Astrocyte (in vitro differentiated cells and primary cell): ENCODE data around the gene RYR2. TPM values are rescaled to one million over a fixed set of nuclear protein-coding genes. Genes with fewer than 3 reads are reported as not detected.

ENCODE experiments used
- DNase-seq: peaks from one replicate; pipeline ENCODE4 v3.0.0-alpha.2; 2010; ENCODE audit warnings: low read depth
- FAIRE-seq: peaks from 2 replicates; lab custom pipeline; 2011; peaks lifted over from hg19 to GRCh38; lab: Jason Lieb, UNC
- H2AFZ ChIP-seq: 2 replicates; pipeline ENCODE4 v1.6.0; 2012; ENCODE audit warnings: low read depth, low read length, inconsistent platforms
- H3K27ac ChIP-seq: 2 replicates; pipeline ENCODE4 v1.5.1; 2011; ENCODE audit warnings: low read depth, low read length, inconsistent platforms
- H3K27me3 ChIP-seq: 2 replicates; pipeline ENCODE4 v1.6.0; 2011; ENCODE audit warnings: low read length, inconsistent platforms; ENCODE audit not compliant: insufficient read depth
- H3K36me3 ChIP-seq: 2 replicates; pipeline ENCODE4 v1.5.1; 2011; ENCODE audit warnings: low read length, inconsistent platforms; ENCODE audit not compliant: insufficient read depth
- H3K4me1 ChIP-seq: 2 replicates; pipeline ENCODE4 v1.5.1; 2011; ENCODE audit warnings: low read length, inconsistent platforms; ENCODE audit not compliant: insufficient read depth
- H3K4me2 ChIP-seq: 2 replicates; pipeline ENCODE4 v1.6.0; 2012; ENCODE audit warnings: low read length, inconsistent platforms
- H3K4me3 ChIP-seq: 2 replicates; pipeline ENCODE4 v1.5.1; 2011; ENCODE audit warnings: low read depth, mild to moderate bottlenecking, low read length, inconsistent platforms; ENCODE audit not compliant: insufficient read depth
- H3K79me2 ChIP-seq: 2 replicates; pipeline ENCODE4 v1.6.0; 2012; ENCODE audit warnings: mild to moderate bottlenecking, low read length, inconsistent platforms; ENCODE audit not compliant: insufficient read depth
- H3K9ac ChIP-seq: 2 replicates; pipeline ENCODE4 v1.6.0; 2012; ENCODE audit warnings: mild to moderate bottlenecking, low read length, inconsistent platforms
- H3K9me3 ChIP-seq: 2 replicates; pipeline ENCODE4 v1.5.1; 2012; ENCODE audit warnings: low read depth, mild to moderate bottlenecking, low read length, inconsistent platforms; ENCODE audit not compliant: insufficient read depth
- H4K20me1 ChIP-seq: 2 replicates; pipeline ENCODE4 v1.6.0; 2012; ENCODE audit warnings: low read length, inconsistent platforms; ENCODE audit not compliant: insufficient read depth
- H3K27ac Mint-ChIP-seq: one replicate; pipeline ENCODE4 v1.8.0; 2021; ENCODE audit warnings: mild to moderate bottlenecking, mixed read lengths; ENCODE audit not compliant: unreplicated experiment
- H3K27me3 Mint-ChIP-seq: one replicate; pipeline ENCODE4 v1.8.0; 2021; ENCODE audit warnings: low read depth, mixed read lengths; ENCODE audit not compliant: unreplicated experiment
- H3K36me3 Mint-ChIP-seq: one replicate; pipeline ENCODE4 v1.8.0; 2021; ENCODE audit warnings: low read depth, mixed read lengths; ENCODE audit not compliant: unreplicated experiment
- H3K4me1 Mint-ChIP-seq: one replicate; pipeline ENCODE4 v1.8.0; 2021; ENCODE audit warnings: low read depth, mixed read lengths; ENCODE audit not compliant: unreplicated experiment
- H3K4me3 Mint-ChIP-seq: one replicate; pipeline ENCODE4 v1.8.0; 2021; ENCODE audit warnings: mild to moderate bottlenecking, moderate library complexity, mixed read lengths; ENCODE audit not compliant: unreplicated experiment
- H3K9me3 Mint-ChIP-seq: one replicate; pipeline ENCODE4 v1.8.0; 2021; ENCODE audit warnings: mild to moderate bottlenecking, mixed read lengths; ENCODE audit not compliant: unreplicated experiment
- EZH2 ChIP-seq: IDR thresholded peaks from 2 replicates; pipeline ENCODE4 v1.6.1; 2012; ENCODE audit warnings: mild to moderate bottlenecking, low read length, inconsistent platforms; ENCODE audit not compliant: insufficient read depth
- total RNA-seq: library from RNA; stranded (reverse); gene quantifications from 2 replicates; pipeline ENCODE4 v1.2.1, GENCODE V29; 2021
- TF ChIP-seq, protein P1 (sequence below): IDR thresholded peaks from 2 replicates; pipeline ENCODE4 v1.5.1; 2011; ENCODE audit warnings: low read depth, mild to moderate bottlenecking, inconsistent platforms, low read length, moderate library complexity; ENCODE audit not compliant: insufficient read depth

The RYR2 gene
- total RNA-seq, 1 donor from 2014 or later, result 0.30 TPM

DNA sequence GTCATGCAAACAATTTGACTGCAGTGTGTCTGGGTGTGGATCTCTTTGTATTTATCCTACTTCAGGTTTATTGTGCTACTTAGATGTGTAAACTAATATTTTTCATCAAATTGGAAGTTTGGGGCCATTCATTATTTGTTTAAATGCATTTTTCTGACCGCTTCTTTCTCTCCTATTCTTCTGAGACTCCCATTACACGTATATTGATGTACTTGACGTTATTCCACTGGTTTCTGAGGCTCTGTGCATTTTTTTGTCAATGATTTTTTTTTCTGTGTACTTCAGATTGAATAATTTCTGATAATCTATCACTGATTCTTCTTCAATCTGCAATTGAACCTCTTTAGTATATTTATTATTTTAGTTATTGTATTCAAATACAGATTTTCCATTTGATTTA is 276.8 kb downstream of the RYR2 start:
- H3K4me3 Mint-ChIP-seq, result no peak overlapping the region
- FAIRE-seq (no peak), DNase-seq (no peak)
- Histone ChIP-seq H3K36me3 (no peaks in the 10 kb centered on the region), H3K9me3 (no peaks in the 10 kb centered on the region), H3K79me2 (no peaks in the 10 kb centered on the region), H3K4me1 (no peaks in the 10 kb centered on the region), H2AFZ (no peak overlapping the region), H4K20me1 (no peaks in the 10 kb centered on the region), H3K4me3 (no peak overlapping the region), H3K27ac (no peak overlapping the region), H3K27me3 (no peaks in the 10 kb centered on the region), H3K4me2 (no peak overlapping the region), H3K9ac (no peak overlapping the region)
- no peak overlapping the region for H3K27ac Mint-ChIP-seq
- no peaks in the 10 kb centered on the region for H3K9me3 Mint-ChIP-seq
- H3K27me3 Mint-ChIP-seq, result no peaks in the 10 kb centered on the region
- H3K4me1 Mint-ChIP-seq, result peaks cover 3% of the 10 kb centered on the region
- TF ChIP-seq EZH2, result no peak
- TF ChIP-seq, protein P1, sequence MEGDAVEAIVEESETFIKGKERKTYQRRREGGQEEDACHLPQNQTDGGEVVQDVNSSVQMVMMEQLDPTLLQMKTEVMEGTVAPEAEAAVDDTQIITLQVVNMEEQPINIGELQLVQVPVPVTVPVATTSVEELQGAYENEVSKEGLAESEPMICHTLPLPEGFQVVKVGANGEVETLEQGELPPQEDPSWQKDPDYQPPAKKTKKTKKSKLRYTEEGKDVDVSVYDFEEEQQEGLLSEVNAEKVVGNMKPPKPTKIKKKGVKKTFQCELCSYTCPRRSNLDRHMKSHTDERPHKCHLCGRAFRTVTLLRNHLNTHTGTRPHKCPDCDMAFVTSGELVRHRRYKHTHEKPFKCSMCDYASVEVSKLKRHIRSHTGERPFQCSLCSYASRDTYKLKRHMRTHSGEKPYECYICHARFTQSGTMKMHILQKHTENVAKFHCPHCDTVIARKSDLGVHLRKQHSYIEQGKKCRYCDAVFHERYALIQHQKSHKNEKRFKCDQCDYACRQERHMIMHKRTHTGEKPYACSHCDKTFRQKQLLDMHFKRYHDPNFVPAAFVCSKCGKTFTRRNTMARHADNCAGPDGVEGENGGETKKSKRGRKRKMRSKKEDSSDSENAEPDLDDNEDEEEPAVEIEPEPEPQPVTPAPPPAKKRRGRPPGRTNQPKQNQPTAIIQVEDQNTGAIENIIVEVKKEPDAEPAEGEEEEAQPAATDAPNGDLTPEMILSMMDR, result no peak
- H3K36me3 Mint-ChIP-seq, result no peaks in the 10 kb centered on the region

DNA sequence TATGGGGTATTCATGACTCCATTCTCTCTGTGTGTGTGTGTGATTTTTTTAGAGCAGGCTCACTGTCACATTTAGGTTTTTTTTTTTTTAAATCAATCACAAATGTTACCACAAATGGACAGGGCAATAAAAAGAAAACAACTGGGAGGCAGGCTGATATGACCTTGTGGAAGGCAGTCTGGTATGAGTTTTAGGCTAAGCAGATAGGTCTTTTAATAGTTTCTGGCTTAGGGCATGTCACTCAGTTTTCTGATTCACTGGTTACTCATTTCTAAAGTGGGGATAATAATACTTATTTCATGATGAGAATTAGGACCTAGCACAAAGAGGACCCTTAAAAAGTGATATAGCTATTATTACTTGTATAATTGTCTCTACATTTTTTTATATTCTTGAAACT is 278.9 kb downstream of the RYR2 start:
- Mint-ChIP-seq H3K27me3 (no peaks in the 10 kb centered on the region), H3K9me3 (no peaks in the 10 kb centered on the region), H3K27ac (no peak overlapping the region), H3K36me3 (no peaks in the 10 kb centered on the region), H3K4me3 (no peak overlapping the region), H3K4me1 (peaks cover 3% of the 10 kb centered on the region)
- H3K79me2 ChIP-seq, result no peaks in the 10 kb centered on the region
- H3K4me1 ChIP-seq, result no peaks in the 10 kb centered on the region
- H2AFZ ChIP-seq, result no peak overlapping the region
- no peak overlapping the region for H3K9ac ChIP-seq
- no peaks in the 10 kb centered on the region for H3K36me3 ChIP-seq
- DNase-seq (no peak), FAIRE-seq (no peak)
- H3K4me3 ChIP-seq, result no peak overlapping the region
- H3K27ac ChIP-seq, result no peak overlapping the region
- peaks cover 6% of the 10 kb centered on the region for H3K9me3 ChIP-seq
- no peak overlapping the region for H3K4me2 ChIP-seq
- H3K27me3 ChIP-seq, result no peaks in the 10 kb centered on the region
- no peak for TF ChIP-seq EZH2
- TF ChIP-seq, protein P1, result no peak
- H4K20me1 ChIP-seq, result no peaks in the 10 kb centered on the region

DNA sequence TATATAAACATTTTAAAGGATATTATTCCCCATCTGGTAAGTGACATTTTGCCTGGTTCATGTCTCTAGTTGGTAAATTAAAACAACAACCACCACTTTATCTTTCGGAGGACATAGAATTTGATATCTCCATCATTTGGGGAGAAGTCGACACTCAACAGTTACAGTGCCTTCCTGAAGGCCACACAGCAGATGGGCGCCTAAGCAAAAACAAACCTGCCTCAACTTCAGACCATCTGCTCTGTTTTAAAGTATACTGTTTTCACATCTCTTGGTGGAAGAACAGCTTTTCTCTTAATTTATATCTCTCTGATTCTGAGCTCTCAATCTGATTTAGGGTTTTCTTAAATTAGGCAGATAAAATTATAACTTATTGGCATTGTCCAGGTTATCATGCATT is 282.2 kb downstream of the RYR2 start:
- DNase-seq, result no peak
- no peak for FAIRE-seq
- H3K4me1 Mint-ChIP-seq, result peaks cover 6% of the 10 kb centered on the region

More for the DNA sequence above, 282.2 kb downstream of the RYR2 start:
- Histone ChIP-seq H3K36me3 (no peaks in the 10 kb centered on the region), H3K9me3 (peaks cover 6% of the 10 kb centered on the region), H2AFZ (no peak overlapping the region), H3K4me2 (no peak overlapping the region), H3K79me2 (no peaks in the 10 kb centered on the region), H3K4me1 (no peaks in the 10 kb centered on the region), H3K4me3 (no peak overlapping the region), H3K9ac (no peak overlapping the region), H3K27ac (no peak overlapping the region), H3K27me3 (no peaks in the 10 kb centered on the region), H4K20me1 (no peaks in the 10 kb centered on the region)
- no peak overlapping the region for H3K27ac Mint-ChIP-seq
- no peaks in the 10 kb centered on the region for H3K36me3 Mint-ChIP-seq
- H3K4me3 Mint-ChIP-seq, result no peak overlapping the region
- no peaks in the 10 kb centered on the region for H3K27me3 Mint-ChIP-seq
- TF ChIP-seq, protein P1, result no peak
- TF ChIP-seq EZH2, result no peak
- H3K9me3 Mint-ChIP-seq, result no peaks in the 10 kb centered on the region
